ENCODE results near the gene TRAF4.

Gene TRAF4

DNA sequence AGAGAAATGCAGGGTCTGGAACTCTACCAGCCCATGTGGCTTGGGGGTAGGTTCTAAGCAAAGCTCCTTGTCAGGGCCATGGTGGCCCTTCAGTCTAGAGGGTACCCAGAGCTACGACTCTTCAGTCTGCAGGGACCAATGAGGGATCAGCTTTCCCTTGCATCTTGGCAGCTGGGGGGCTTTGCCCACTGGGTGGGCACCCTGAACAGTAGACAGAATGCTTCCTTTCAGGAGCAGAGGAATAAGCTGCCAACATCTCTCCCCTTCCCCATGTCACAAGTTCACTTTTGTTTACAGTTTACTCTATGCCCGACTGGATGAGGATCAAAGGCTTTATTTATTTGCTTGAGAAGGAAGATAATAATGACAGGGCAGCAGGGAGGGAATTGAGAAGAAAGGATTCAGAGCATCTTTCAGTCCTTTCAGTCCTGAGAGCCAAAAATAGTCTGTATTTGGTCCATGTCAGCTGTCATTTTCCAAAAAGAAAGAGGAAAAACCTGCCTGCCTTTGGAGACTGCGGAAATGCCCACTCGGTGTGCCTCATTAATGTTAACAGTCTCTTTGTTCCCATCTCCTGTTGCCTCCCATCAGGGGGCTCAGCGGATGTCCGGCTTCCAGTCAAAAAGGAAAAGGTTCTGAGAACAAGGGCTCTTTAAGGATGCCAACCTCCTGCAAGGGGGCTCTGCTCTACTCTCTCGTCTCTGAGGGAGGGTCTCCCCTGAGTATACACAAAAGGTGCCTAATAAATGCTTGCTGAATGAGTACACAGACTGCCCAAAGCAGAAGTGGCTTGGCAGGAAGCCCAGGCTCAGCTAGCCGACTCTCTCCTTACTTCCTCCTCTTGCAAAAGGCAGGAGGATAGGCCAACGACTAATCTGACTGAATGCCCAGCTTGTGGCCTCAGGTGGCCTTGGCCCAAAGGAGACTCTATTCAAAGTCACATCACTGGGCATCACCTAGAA, 17.1 kb downstream of the TRAF4 start:
- DNase-seq (ENCODE audit: extremely low read depth, low read depth) = no peak
- TF ChIP-seq, protein P1, sequence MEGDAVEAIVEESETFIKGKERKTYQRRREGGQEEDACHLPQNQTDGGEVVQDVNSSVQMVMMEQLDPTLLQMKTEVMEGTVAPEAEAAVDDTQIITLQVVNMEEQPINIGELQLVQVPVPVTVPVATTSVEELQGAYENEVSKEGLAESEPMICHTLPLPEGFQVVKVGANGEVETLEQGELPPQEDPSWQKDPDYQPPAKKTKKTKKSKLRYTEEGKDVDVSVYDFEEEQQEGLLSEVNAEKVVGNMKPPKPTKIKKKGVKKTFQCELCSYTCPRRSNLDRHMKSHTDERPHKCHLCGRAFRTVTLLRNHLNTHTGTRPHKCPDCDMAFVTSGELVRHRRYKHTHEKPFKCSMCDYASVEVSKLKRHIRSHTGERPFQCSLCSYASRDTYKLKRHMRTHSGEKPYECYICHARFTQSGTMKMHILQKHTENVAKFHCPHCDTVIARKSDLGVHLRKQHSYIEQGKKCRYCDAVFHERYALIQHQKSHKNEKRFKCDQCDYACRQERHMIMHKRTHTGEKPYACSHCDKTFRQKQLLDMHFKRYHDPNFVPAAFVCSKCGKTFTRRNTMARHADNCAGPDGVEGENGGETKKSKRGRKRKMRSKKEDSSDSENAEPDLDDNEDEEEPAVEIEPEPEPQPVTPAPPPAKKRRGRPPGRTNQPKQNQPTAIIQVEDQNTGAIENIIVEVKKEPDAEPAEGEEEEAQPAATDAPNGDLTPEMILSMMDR (IDR thresholded peaks at IDR 0.05; ENCODE audit: low read depth, low read length, missing control alignments) = no peak
- H3K4me3 ChIP-seq (replicated peaks; ENCODE audit: low read depth, low read length) = no peak overlapping the region

DNA sequence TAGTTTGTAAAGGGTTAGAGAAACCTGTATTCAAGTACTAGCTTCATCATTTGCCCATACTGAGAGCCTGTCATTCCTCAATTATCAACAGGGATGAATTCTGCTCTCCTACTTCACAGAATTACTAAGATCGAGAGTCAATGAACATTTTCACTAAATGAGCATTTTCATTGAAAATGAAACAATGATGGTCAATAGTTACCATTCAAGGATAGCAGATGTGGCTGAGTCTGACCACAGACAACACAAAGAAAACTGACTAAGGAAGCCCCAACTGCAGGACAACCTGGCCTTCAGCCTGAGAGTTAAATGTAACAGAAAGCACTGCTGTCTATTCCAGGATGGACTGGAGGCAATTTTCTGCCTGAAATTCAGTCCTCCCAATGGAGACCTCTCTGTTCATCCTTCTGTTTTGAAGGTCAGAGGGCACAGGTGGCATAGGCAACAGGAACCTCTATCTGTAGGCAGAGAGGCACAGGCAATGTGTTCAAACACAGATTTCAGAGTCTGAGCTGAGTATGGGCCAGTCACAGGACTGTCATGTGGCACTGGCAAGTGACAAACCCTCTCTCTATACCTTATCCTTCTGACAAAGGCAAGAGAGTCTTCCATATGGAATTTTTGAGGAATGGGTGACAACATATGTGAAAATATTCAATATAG, 19.5 kb downstream of the TRAF4 start:
- no peak for DNase-seq (ENCODE audit: extremely low read depth, low read depth)
- no peak overlapping the region for H3K4me3 ChIP-seq (replicated peaks; ENCODE audit: low read depth, low read length)
- TF ChIP-seq, protein P1 (IDR thresholded peaks at IDR 0.05; ENCODE audit: low read depth, low read length, missing control alignments) = no peak

DNA sequence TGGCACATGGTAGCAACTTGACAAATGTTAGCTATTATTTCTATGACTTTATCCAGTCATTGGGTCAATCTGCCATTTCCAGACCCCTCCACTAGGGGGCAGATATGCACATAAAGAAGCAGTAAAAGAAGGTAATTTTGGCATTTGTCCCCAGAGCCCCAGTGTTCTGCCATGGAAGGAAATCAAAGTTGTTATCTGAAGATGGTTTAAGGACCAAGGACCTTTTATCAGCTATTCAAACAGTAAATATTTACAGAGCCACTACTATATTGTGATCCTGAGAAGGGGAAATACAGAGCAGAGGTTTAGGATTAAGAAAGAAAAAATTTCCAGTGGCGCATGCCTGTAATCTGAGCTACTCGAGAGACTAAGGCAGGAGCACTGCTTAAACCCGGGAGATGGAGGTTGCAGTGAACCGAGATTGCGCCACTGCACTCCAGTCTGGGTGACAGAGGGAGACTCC, 20.0 kb downstream of the TRAF4 start:
- H3K4me3 ChIP-seq (replicated peaks; ENCODE audit: low read depth, low read length) = no peak overlapping the region
- peak; percentile 73 for DNase-seq (ENCODE audit: extremely low read depth, low read depth)
- TF ChIP-seq, protein P1 (IDR thresholded peaks at IDR 0.05; ENCODE audit: low read depth, low read length, missing control alignments) = peak; percentile 86

DNA sequence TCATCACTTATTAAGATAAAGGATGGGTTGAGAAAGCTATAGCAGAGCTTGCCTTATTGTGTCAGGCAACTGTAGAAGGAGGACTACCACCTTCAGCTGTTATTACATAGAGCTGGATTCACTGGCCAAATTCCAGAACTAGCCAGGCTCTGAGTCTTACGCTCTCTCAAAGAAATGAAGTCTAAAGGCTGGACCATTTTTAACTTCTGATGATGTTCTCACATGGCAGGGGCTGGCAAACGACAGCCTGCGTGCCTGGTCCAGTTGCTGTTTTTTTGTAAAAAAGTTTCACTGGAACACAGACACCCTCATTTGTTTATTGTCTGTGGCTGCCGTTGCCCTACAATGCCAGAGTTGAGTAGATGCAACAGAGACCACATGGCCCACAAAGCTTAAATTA, 21.2 kb downstream of the TRAF4 start:
- TF ChIP-seq, protein P1 (IDR thresholded peaks at IDR 0.05; ENCODE audit: low read depth, low read length, missing control alignments) = no peak
- H3K4me3 ChIP-seq (replicated peaks; ENCODE audit: low read depth, low read length) = no peak overlapping the region
- DNase-seq (ENCODE audit: extremely low read depth, low read depth) = no peak

DNA sequence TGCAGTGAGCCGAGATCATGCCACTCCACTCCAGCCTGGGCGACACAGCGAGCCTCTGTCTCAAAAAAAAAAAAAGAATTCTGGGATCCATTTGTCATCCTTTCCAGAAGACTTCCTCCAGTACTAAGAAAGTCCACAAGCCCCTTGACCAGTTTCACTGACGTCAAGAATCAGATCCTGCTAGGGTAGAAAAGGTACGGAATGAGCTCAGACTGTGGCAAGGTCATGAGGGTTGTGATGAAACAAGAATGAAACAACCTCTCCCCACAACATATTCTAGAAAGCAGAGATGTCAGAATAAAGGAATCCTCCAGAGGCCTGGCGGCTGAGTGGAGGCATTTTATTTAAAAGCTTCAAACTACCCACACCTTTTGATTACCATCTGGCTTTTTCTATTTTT, 29.9 kb downstream of the TRAF4 start:
- TF ChIP-seq, protein P1 (IDR thresholded peaks at IDR 0.05; ENCODE audit: low read depth, low read length, missing control alignments) = no peak
- no peak overlapping the region for H3K4me3 ChIP-seq (replicated peaks; ENCODE audit: low read depth, low read length)
- no peak for DNase-seq (ENCODE audit: extremely low read depth, low read depth)

DNA sequence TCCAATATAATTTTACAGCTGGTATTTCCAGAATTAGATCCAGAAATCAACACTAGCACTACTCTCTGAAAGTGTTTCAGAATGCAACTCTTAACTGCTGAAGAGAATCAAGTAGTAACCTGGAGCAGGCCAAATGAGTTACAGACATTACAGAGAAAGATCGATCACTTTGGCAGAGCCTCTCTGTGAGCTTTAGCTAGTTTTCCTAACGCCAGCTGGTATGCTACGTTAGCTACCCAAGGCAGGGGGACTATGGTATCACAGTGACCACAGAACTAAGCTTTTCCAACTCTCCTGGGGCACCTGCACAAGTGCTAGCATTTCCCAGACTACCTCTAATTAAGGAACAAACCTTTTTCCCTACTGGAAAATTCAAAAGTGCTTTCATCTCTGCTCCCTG, 30.4 kb downstream of the TRAF4 start:
- no peak overlapping the region for H3K4me3 ChIP-seq (replicated peaks; ENCODE audit: low read depth, low read length)
- TF ChIP-seq, protein P1 (IDR thresholded peaks at IDR 0.05; ENCODE audit: low read depth, low read length, missing control alignments) = no peak
- no peak for DNase-seq (ENCODE audit: extremely low read depth, low read depth)

Measured in HFF-Myc (cell line).